B cell (primary cell): ENCODE data around the gene MVK. TPM values are rescaled to one million over a fixed set of nuclear protein-coding genes. Genes with fewer than 3 reads are reported as not detected.

Experiments
- ATAC-seq: fragments of 200-7000 bp; cut with Tn5 transposase; one replicate; pipeline ENCODE4 v1.10.0; 2021; ENCODE audit warnings: low read depth, mild to moderate bottlenecking, moderate number of reproducible peaks, moderate library complexity
- CTCF ChIA-PET: fragments of 350-600 bp; sonication (Branson Sonifier 250); formaldehyde crosslinking; loops from one replicate; lab custom pipeline; 2021; ENCODE audit warnings: antibody characterized with exemption, inconsistent platforms; lab: Charles Lee
- POLR2A ChIA-PET: fragments of 350-600 bp; sonication (Branson Sonifier 250); formaldehyde crosslinking; loops from one replicate; lab custom pipeline; 2021; ENCODE audit warnings: antibody characterized with exemption; lab: Charles Lee
- DNase-seq: peaks from one replicate; pipeline ENCODE4 v3.0.0; 2013
- H2AFZ ChIP-seq: 2 replicates; pipeline ENCODE4 v1.6.1; 2012; ENCODE audit warnings: mild to moderate bottlenecking, low read depth, low read length; ENCODE audit not compliant: insufficient read depth, poor library complexity, severe bottlenecking
- H3K27ac ChIP-seq, 2 donors: 1 replicate in 1 of 2; 2 replicates in 1 of 2; pipeline ENCODE4 v1.5.1; 2012 to 2013; ENCODE audit warnings: low read length in 2 of 2, mild to moderate bottlenecking in 2 of 2, moderate library complexity in 1 of 2
- H3K27me3 ChIP-seq, 4 experiments: fragments of 200-600 bp in 1 of 4; sonication (generic) in 1 of 4; replicated peaks in 1 of 4; 1 replicate in 2 of 4; 2 replicates in 2 of 4; pipeline versions ENCODE4 v1.6.1 to v1.7.0; 2013 to 2016; ENCODE audit warnings: low read length in 3 of 4, mild to moderate bottlenecking in 2 of 4, mixed read lengths in 1 of 4, moderate library complexity in 1 of 4; ENCODE audit not compliant: insufficient read depth in 4 of 4, control insufficient read depth in 3 of 4; ENCODE audit errors: control extremely low read depth in 1 of 4
- H3K36me3 ChIP-seq, 2 experiments: replicated peaks in 1 of 2; 1 replicate in 1 of 2; 2 replicates in 1 of 2; pipeline versions ENCODE4 v1.6.1 to v1.7.1; 2013; ENCODE audit warnings: low read length in 1 of 2; ENCODE audit not compliant: insufficient read depth in 2 of 2, control insufficient read depth in 1 of 2; ENCODE audit errors: control extremely low read depth in 1 of 2, extremely low read depth in 1 of 2
- H3K4me1 ChIP-seq, 2 donors: fragments of 200-600 bp in 1 of 2; sonication (generic) in 1 of 2; 1 replicate in 1 of 2; 2 replicates in 1 of 2; pipeline versions ENCODE4 v1.5.1 to v1.6.1; 2013 to 2017; ENCODE audit warnings: low read length in 2 of 2; ENCODE audit not compliant: control insufficient read depth in 2 of 2, insufficient read depth in 2 of 2
- H3K4me2 ChIP-seq: replicated peaks from 2 replicates; pipeline ENCODE3; 2012; ENCODE audit warnings: mild to moderate bottlenecking, low read depth, low read length; ENCODE audit not compliant: poor library complexity, severe bottlenecking
- H3K4me3 ChIP-seq, 5 experiments: fragments of 200-600 bp in 1 of 5; sonication (generic) in 1 of 5; 1 replicate in 3 of 5; 2 replicates in 2 of 5; pipeline versions ENCODE4 v1.5.1 to v1.7.0; 2011 to 2016; ENCODE audit warnings: low read length in 4 of 5, mild to moderate bottlenecking in 4 of 5, low read depth in 2 of 5, control low read depth in 1 of 5, moderate library complexity in 1 of 5; ENCODE audit not compliant: insufficient read depth in 1 of 5; ENCODE audit errors: control extremely low read depth in 1 of 5, extremely low read depth in 1 of 5
- H3K79me2 ChIP-seq: fragments of 200-600 bp; sonication (generic); one replicate; pipeline ENCODE4 v1.6.0; 2016; ENCODE audit warnings: low read length; ENCODE audit not compliant: control insufficient read depth, insufficient read depth
- H3K9ac ChIP-seq: fragments of 200-600 bp; sonication (generic); 2 replicates; pipeline ENCODE4 v1.6.1; 2017; ENCODE audit warnings: mild to moderate bottlenecking, low read length, moderate library complexity
- H3K9me3 ChIP-seq, 3 donors: one replicate each; pipeline versions ENCODE4 v1.6.1 to v1.7.1; 2013; ENCODE audit warnings: low read length in 2 of 3; ENCODE audit not compliant: control insufficient read depth in 2 of 3, insufficient read depth in 1 of 3; ENCODE audit errors: control extremely low read depth in 1 of 3
- H4K20me1 ChIP-seq: 2 replicates; pipeline ENCODE4 v1.6.0; 2012; ENCODE audit warnings: mild to moderate bottlenecking, low read length; ENCODE audit not compliant: insufficient read depth, control insufficient read depth, poor library complexity, severe bottlenecking
- H3K27ac Mint-ChIP-seq: one replicate; pipeline ENCODE4 v1.8.0; 2021; ENCODE audit warnings: mixed read lengths
- H3K27me3 Mint-ChIP-seq: one replicate; pipeline ENCODE4 v1.8.0; 2021; ENCODE audit warnings: mixed read lengths
- H3K4me1 Mint-ChIP-seq: one replicate; pipeline ENCODE4 v1.8.0; 2021; ENCODE audit warnings: mixed read lengths
- H3K4me3 Mint-ChIP-seq: one replicate; pipeline ENCODE4 v1.8.0; 2021; ENCODE audit warnings: mixed read lengths
- H3K9me3 Mint-ChIP-seq: one replicate; pipeline ENCODE4 v1.8.0; 2022; ENCODE audit warnings: mixed read lengths; ENCODE audit not compliant: insufficient read depth
- EZH2 ChIP-seq: IDR thresholded peaks from 2 replicates; pipeline ENCODE4 v1.6.1; 2012; ENCODE audit warnings: borderline replicate concordance, low read depth, mild to moderate bottlenecking, moderate library complexity, low read length; ENCODE audit not compliant: insufficient read depth, poor library complexity, severe bottlenecking
- WGBS: methylation state at CpG from one replicate; pipeline ENCODE4 v1.1.5; 2013; ENCODE audit warnings: missing lambda C conversion rate; ENCODE audit not compliant: insufficient coverage; 5-methylcytosine and 5-hydroxymethylcytosine counted together
- intact Hi-C: fragments of 100-400 bp; cut with micrococcal nuclease; formaldehyde crosslinking; loops from one replicate; pipeline ENCODE4 v1.10.0; 2022
- polyA plus RNA-seq: library from polyadenylated mRNA; depleted of rRNA; stranded (reverse); fragments of >200 nt; gene quantifications from 2 replicates; pipeline ENCODE4 v1.2.3, GENCODE V29; 2012
- total RNA-seq, 2 donors: library from RNA; stranded (reverse); fragments of 120-200 nt in 1 of 2; gene quantifications; 1 replicate in 1 of 2; 2 replicates in 1 of 2; pipeline versions ENCODE4 v1.2.3 to v1.2.4, GENCODE V29; 2013 to 2022
- TF ChIP-seq, protein P1 (sequence below): fragments of 200-600 bp; IDR thresholded peaks from one replicate; pipeline ENCODE4 v1.8.0; 2022; ENCODE audit warnings: antibody characterized with exemption, mild to moderate bottlenecking

Gene MVK
- total and polyA plus RNA-seq, 2 donors (not counting 1 experiment from before 2014, with no cell fraction given): 12.1 to 12.5 TPM

DNA sequence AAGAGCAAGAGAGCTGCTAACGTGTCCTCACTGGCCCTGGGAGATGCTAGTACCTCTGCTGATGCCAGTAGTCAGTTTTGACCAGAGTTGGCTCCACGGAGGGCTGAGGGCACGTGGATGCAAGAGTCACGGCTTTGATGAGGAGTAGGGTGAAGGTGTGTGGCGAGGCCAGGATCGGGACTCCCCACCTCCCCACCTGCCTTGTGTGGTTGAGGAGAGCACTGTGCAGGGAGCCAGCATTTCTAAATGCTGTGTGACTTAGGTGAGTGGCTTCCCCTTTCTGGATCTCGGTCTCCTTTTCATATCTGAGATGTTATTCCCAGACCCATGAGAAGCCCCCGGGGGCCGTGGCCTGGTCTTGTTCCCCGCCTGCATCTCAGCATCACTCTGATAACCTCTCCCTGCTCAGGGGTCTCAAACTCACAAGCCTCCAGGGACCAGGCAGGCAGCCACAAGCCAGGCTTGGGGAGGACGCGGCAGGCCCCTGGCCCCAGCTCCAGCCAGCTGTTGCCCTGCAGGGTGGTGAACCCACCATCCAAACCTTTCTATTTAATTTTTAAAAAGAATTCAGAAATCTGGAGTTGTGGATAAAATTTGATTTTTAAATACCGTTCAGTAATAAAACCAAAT lies 32.1 kb downstream of the MVK start:
- Histone ChIP-seq H3K79me2 (no peaks in the 10 kb centered on the region), H3K4me2 (no peak overlapping the region), H2AFZ (no peak overlapping the region), H3K4me3 (no peak overlapping the region), H3K36me3 (no peaks in the 10 kb centered on the region), H4K20me1 (no peaks in the 10 kb centered on the region), H3K4me1 (no peaks in the 10 kb centered on the region), H3K9me3 (no peaks in the 10 kb centered on the region), H3K9ac (no peak overlapping the region), H3K27me3 (peaks cover 0 to 13% (median 2%) of the 10 kb centered on the region in 4 experiments), H3K27ac (no peak overlapping the region)
- ChIA-PET CTCF (interaction anchor here (1.3 kb wide), 1 partner anchor 8 kb away, joined by 3 read pairs; no protein-coding TSS in a partner anchor), POLR2A (no interaction called here)
- no peaks in the 10 kb centered on the region for H3K4me1 Mint-ChIP-seq
- peaks cover 38% of the 10 kb centered on the region for H3K27me3 Mint-ChIP-seq
- ATAC-seq (no peak), DNase-seq (no peak)
- intact Hi-C loops: no loop called here
- no peaks in the 10 kb centered on the region for H3K9me3 Mint-ChIP-seq
- TF ChIP-seq EZH2: no peak
- TF ChIP-seq, protein P1, sequence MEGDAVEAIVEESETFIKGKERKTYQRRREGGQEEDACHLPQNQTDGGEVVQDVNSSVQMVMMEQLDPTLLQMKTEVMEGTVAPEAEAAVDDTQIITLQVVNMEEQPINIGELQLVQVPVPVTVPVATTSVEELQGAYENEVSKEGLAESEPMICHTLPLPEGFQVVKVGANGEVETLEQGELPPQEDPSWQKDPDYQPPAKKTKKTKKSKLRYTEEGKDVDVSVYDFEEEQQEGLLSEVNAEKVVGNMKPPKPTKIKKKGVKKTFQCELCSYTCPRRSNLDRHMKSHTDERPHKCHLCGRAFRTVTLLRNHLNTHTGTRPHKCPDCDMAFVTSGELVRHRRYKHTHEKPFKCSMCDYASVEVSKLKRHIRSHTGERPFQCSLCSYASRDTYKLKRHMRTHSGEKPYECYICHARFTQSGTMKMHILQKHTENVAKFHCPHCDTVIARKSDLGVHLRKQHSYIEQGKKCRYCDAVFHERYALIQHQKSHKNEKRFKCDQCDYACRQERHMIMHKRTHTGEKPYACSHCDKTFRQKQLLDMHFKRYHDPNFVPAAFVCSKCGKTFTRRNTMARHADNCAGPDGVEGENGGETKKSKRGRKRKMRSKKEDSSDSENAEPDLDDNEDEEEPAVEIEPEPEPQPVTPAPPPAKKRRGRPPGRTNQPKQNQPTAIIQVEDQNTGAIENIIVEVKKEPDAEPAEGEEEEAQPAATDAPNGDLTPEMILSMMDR: no peak
- H3K4me3 Mint-ChIP-seq: no peak overlapping the region
- 85% methylated on average over 3 of the region's 13 CpGs for WGBS
- H3K27ac Mint-ChIP-seq: no peak overlapping the region

DNA sequence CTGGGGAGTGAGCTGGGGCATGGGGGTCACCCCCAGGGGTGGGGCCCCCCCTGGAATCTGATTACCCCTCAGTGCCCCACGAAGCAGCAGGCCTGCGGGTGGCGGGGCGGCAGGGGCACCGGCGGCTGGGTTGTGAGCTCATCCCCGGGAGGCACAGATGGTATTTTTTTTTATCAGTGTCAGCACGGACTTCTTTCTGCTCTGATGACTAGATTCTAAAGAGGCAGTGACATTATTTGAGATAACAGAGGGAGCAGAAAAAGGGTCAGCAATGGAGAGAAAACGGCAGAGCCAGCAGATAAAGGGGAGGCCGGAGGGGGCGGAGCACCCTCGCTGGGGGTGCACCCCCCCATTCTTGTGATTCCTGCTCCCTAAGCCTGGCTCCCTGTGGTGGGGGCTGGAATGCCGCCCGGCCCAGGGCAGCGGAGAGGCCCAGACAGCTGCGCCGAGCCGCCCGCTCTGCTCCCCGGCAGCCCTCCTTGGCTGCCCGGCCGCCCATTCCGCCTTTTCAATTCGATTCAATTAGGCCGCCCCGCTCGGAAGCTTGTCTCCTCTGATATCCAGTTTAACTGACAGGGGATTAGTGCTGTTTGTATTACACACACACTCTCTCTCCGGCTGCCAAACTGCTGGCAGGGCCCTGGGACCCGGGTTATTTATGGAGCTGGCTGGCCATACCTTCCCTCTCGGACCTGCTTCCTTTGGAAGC lies 32.9 kb downstream of the MVK start:
- Histone ChIP-seq H3K4me2 (no peak overlapping the region), H3K4me1 (no peaks in the 10 kb centered on the region), H3K27ac (no peak overlapping the region), H3K4me3 (no peak overlapping the region), H3K79me2 (no peaks in the 10 kb centered on the region), H2AFZ (no peak overlapping the region), H4K20me1 (no peaks in the 10 kb centered on the region), H3K27me3 (peaks cover 0 to 16% (median 2%) of the 10 kb centered on the region in 4 experiments), H3K36me3 (no peaks in the 10 kb centered on the region), H3K9me3 (no peaks in the 10 kb centered on the region), H3K9ac (no peak overlapping the region)
- Mint-ChIP-seq H3K4me1 (no peaks in the 10 kb centered on the region), H3K27ac (no peak overlapping the region), H3K9me3 (no peaks in the 10 kb centered on the region), H3K27me3 (peaks cover 40% of the 10 kb centered on the region), H3K4me3 (no peak overlapping the region)
- 52% methylated on average over 21 of the region's 30 CpGs for WGBS
- intact Hi-C loops: no loop called here
- DNase-seq (no peak), ATAC-seq (no peak)
- TF ChIP-seq, protein P1: no peak
- no peak for TF ChIP-seq EZH2
- POLR2A ChIA-PET: no interaction called here
- CTCF ChIA-PET: interaction anchor here (1.3 kb wide), 1 partner anchor 9 kb away, joined by 3 read pairs; no protein-coding TSS in a partner anchor
